Common myeloid progenitor, CD34-positive (primary cell): Measurements from ENCODE around the gene GATA6.
"Not testable (repeated sequence)": the region's sequence is repeated elsewhere in the genome, so short reads cannot be mapped to it uniquely, and the experiment has no call there.

Source experiments
- CTCF ChIA-PET: fragments of 350-600 bp; sonication (Branson Sonifier 250); formaldehyde crosslinking; loops from one replicate; lab custom pipeline; 2021; ENCODE audit warnings: antibody characterized with exemption; lab: Charles Lee
- POLR2A ChIA-PET: fragments of 350-600 bp; sonication (Branson Sonifier 250); formaldehyde crosslinking; loops from one replicate; lab custom pipeline; 2021; ENCODE audit warnings: antibody characterized with exemption; lab: Charles Lee
- DNase-seq, 3 donors: peaks; one replicate each; pipeline versions ENCODE4 v3.0.0 to v3.0.0-alpha.2; 2013
- H3K27ac ChIP-seq, 2 experiments: 1 replicate in 1 of 2; 2 replicates in 1 of 2; pipeline ENCODE4 v1.7.0; 2013; ENCODE audit warnings: inconsistent platforms in 2 of 2, low read length in 2 of 2, mild to moderate bottlenecking in 2 of 2, low read depth in 1 of 2, moderate library complexity in 1 of 2; ENCODE audit not compliant: severe bottlenecking in 2 of 2, insufficient read depth in 1 of 2, poor library complexity in 1 of 2
- H3K27me3 ChIP-seq, 5 experiments: replicated peaks in 2 of 5; 1 replicate in 3 of 5; 2 replicates in 2 of 5; pipeline versions ENCODE4 v1.6.1 to v1.7.0; 2013; ENCODE audit warnings: low read length in 4 of 5, mild to moderate bottlenecking in 2 of 5, moderate library complexity in 2 of 5, inconsistent platforms in 1 of 5; ENCODE audit not compliant: insufficient read depth in 5 of 5, control insufficient read depth in 4 of 5
- H3K36me3 ChIP-seq, 4 experiments: 1 replicate in 2 of 4; 2 replicates in 2 of 4; pipeline versions ENCODE4 v1.6.1 to v1.7.0; 2013; ENCODE audit warnings: low read length in 3 of 4, control low read depth in 1 of 4, mild to moderate bottlenecking in 1 of 4; ENCODE audit not compliant: control insufficient read depth in 4 of 4, insufficient read depth in 4 of 4
- H3K4me1 ChIP-seq, 4 experiments: 1 replicate in 3 of 4; 2 replicates in 1 of 4; pipeline versions ENCODE4 v1.6.1 to v1.7.1; 2013; ENCODE audit warnings: low read length in 3 of 4, mild to moderate bottlenecking in 3 of 4, control low read depth in 1 of 4, inconsistent platforms in 1 of 4, moderate library complexity in 1 of 4; ENCODE audit not compliant: control insufficient read depth in 4 of 4, insufficient read depth in 4 of 4; ENCODE audit errors: control extremely low read depth in 1 of 4
- H3K4me3 ChIP-seq, 7 experiments: 1 replicate in 4 of 7; 2 replicates in 3 of 7; pipeline versions ENCODE4 v1.5.1 to v1.7.0; 2013; ENCODE audit warnings: mild to moderate bottlenecking in 7 of 7, low read length in 6 of 7, moderate library complexity in 6 of 7, inconsistent platforms in 2 of 7, low read depth in 2 of 7, control low read depth in 1 of 7; ENCODE audit not compliant: insufficient read depth in 4 of 7, control insufficient read depth in 1 of 7; ENCODE audit errors: extremely low read depth in 1 of 7
- H3K9me3 ChIP-seq, 5 experiments: 1 replicate in 4 of 5; 2 replicates in 1 of 5; pipeline versions ENCODE4 v1.6.1 to v1.7.1; 2013; ENCODE audit warnings: low read length in 4 of 5, mild to moderate bottlenecking in 2 of 5, inconsistent platforms in 1 of 5, low read depth in 1 of 5, moderate library complexity in 1 of 5; ENCODE audit not compliant: control insufficient read depth in 4 of 5, insufficient read depth in 2 of 5; ENCODE audit errors: control extremely low read depth in 1 of 5
- WGBS: methylation state at CpG from one replicate; pipeline ENCODE4 v1.1.5; 2013; ENCODE audit not compliant: insufficient coverage; 5-methylcytosine and 5-hydroxymethylcytosine counted together

Gene GATA6

DNA sequence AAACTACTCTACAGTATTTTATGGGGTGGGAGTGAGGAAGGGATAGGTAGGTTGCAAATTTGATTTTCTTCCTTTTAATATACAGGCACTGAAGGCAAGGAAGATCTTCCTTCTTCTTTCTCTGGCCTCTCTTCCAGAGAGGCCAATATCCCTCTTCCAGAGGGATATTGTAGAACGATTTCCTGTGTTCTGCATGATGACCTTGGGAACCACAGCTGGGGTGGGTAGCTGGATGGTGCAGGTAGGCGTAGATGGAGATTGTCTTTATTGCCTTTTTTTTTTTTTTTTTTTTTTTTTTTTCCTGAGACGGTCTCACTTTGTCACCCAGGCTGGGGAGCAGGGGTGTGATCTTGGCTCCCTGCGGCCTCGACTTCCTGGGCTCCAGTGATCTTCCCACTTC, 49.4 kb downstream of the GATA6 start:
- Histone ChIP-seq H3K27ac (no peak overlapping the region), H3K4me3 (no peak overlapping the region), H3K4me1 (no peaks in the 10 kb centered on the region), H3K9me3 (no peaks in the 10 kb centered on the region), H3K36me3 (no peaks in the 10 kb centered on the region), H3K27me3 (peaks cover 0 to 13% (median 2%) of the 10 kb centered on the region in 5 experiments)
- ChIA-PET POLR2A (no interaction called here), CTCF (no interaction called here)
- WGBS: 60% methylated on average over 1 of the region's 5 CpGs
- no peak for DNase-seq

DNA sequence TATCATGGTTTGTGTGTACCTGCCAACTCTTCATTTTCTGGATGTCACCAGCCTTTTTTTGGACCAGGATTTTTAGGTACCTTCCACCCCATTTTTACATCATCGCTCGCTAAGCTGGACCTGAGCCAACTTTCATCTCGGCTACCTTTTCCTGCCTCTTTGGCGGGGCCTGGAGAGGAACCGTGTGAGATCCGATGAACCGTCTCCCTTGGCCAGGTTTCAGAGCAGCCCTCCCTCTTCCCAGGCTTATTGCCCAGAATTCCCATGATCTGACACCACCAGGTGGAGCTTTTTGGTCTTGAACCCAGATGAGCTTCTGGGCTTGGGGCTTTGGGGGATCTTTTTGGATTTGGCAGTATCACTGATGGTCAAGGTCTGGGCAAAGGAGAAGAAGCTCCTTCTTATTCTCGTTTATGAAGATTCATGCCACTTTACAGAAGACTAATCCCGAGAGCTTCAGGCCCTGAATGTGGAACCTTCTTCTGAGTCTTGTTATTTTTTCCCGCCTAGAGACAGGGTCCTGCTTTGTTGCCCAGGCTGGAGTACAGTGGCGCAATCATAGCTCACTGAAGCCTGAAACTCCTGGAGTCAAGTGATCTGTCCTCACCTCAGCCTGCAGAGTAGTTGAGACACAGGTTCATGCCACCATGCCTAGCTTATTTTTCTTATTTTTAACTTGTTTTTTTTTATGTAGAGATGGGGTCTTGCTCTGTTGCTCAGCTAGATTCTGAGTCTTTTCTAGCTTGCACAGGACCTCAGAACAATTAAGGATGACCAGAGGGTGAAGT, 50.4 kb downstream of the GATA6 start:
- peaks cover 0 to 13% (median 2%) of the 10 kb centered on the region in 5 experiments for H3K27me3 ChIP-seq
- CTCF ChIA-PET: interaction anchor here (1.4 kb wide), 1 partner anchor 11 kb away, joined by 4 read pairs; no protein-coding TSS in a partner anchor
- no peak for DNase-seq
- no peaks in the 10 kb centered on the region for H3K9me3 ChIP-seq
- H3K36me3 ChIP-seq: no peaks in the 10 kb centered on the region
- WGBS: 91% methylated on average over 11 of the region's 11 CpGs
- H3K4me1 ChIP-seq: no peaks in the 10 kb centered on the region
- POLR2A ChIA-PET: no interaction called here
- no peak overlapping the region for H3K4me3 ChIP-seq
- no peak overlapping the region for H3K27ac ChIP-seq

DNA sequence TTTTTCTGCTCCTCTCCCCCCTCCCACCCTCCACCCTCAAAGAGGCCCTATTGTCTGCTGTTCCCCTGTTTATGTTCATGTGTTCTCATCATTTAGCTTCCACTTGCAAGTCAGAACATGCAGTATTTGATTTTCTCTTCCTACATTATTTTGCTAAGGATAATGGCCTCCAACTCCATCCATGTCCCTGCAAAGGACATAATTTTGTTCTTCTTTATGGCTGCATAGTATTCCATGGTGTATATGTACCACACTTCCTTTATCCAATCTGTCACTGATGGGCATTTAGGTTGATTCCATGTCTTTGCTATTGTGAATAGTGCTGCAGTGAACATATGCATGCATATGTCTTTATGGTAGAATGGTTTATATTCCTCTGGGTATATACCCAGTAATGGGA, 51.2 kb downstream of the GATA6 start:
- H3K27ac ChIP-seq, H3K4me3 ChIP-seq, H3K36me3 ChIP-seq, POLR2A ChIA-PET, H3K9me3 ChIP-seq, DNase-seq, H3K4me1 ChIP-seq: not testable (repeated sequence)
- CTCF ChIA-PET: interaction anchor here (1.4 kb wide), 1 partner anchor 11 kb away, joined by 4 read pairs; no protein-coding TSS in a partner anchor
- peaks cover 0 to 13% (median 2%) of the 10 kb centered on the region in 5 experiments for H3K27me3 ChIP-seq

DNA sequence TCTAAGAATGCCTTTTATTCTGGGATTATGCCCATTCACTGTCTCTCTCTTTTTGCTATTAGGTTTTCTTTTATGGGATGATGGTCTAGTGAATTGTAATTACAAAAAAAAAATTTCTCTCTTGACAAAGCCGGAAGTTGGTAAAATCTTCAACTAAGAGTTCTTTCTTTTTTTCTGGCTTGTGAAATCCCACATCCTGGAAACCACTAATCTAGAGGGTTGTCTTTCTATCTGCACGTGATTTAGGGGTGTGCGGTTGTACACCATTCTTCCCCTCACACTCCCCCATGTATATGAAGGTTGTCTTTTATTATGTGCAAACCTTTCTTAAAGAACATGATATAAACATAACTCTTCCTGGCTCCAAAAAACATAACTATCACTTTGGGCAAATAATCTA, 52.0 kb downstream of the GATA6 start:
- no CpG with 5 or more reads among the region's 3 CpGs for WGBS
- H3K36me3 ChIP-seq: no peaks in the 10 kb centered on the region
- no peaks in the 10 kb centered on the region for H3K9me3 ChIP-seq
- peaks cover 0 to 11% (median 2%) of the 10 kb centered on the region in 5 experiments for H3K27me3 ChIP-seq
- ChIA-PET CTCF (no interaction called here), POLR2A (interaction anchor here (0.7 kb wide), 1 partner anchor 521 kb away, joined by 3 read pairs; no protein-coding TSS in a partner anchor)
- no peaks in the 10 kb centered on the region for H3K4me1 ChIP-seq
- no peak overlapping the region for H3K4me3 ChIP-seq
- H3K27ac ChIP-seq: no peak overlapping the region
- no peak for DNase-seq

DNA sequence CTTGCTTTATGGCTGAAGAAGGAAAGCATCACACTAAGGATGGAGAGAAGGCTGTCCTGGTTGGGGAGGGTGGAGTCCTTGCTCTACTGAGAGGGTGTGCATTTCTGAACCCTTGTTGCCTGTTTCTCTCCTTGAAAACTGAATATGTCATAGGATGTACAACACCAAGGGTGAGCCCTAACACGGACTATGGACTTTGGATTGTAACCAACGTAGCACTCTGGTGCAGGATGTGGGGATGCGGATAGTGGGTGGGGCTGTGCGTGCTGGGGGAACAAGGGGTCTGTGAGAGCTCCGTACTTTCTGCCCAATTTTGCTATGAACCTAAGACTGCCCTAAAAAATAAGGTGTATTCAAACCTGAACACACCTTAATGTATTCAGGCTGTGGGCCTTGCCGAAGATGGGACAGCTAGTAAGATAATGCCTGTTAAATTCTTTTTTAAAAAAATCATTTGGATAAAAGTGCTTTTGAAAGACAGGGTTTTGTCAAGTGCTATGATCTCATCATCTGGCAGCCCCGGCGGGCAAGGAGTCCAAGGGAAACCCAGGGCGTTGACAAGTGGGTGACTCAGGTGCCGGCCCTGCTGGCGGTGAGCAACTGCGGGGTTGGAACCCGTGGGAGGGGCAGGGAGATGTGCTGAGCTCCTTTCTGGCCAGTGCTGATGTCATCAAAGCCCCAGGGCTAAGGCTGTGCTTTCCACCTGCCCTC, 54.0 kb downstream of the GATA6 start:
- H3K4me1 ChIP-seq: no peaks in the 10 kb centered on the region
- no peak for DNase-seq
- no peak overlapping the region for H3K4me3 ChIP-seq
- H3K36me3 ChIP-seq: no peaks in the 10 kb centered on the region
- H3K27ac ChIP-seq: no peak overlapping the region
- ChIA-PET POLR2A (no interaction called here), CTCF (no interaction called here)
- 95% methylated on average over 7 of the region's 13 CpGs for WGBS
- no peaks in the 10 kb centered on the region for H3K9me3 ChIP-seq
- H3K27me3 ChIP-seq: peaks cover 0 to 8% (median 0%) of the 10 kb centered on the region in 5 experiments

DNA sequence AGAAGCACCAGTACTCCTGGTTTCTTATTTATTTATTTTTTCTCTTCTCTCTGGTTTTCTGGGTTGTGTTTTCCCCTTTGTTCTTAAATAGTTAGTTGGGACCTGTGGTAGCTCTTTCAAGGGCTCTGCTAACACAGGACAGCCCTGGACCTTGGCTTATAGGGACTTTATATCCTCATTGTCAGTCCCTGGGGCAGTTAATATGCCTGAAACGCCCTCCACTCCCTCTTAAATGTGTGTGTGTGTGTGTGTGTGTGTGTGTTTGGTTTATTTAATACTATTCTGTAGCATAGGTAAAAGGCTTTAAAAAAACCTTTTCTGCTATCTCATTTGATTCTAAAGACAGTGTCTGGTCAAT, 54.6 kb downstream of the GATA6 start:
- no CpG with 5 or more reads among the region's 1 CpG for WGBS
- no peaks in the 10 kb centered on the region for H3K4me1 ChIP-seq
- no peaks in the 10 kb centered on the region for H3K9me3 ChIP-seq
- ChIA-PET POLR2A (no interaction called here), CTCF (no interaction called here)
- no peaks in the 10 kb centered on the region for H3K36me3 ChIP-seq
- peaks cover 0 to 5% (median 0%) of the 10 kb centered on the region in 5 experiments for H3K27me3 ChIP-seq
- no peak overlapping the region for H3K4me3 ChIP-seq
- no peak for DNase-seq
- H3K27ac ChIP-seq: no peak overlapping the region

DNA sequence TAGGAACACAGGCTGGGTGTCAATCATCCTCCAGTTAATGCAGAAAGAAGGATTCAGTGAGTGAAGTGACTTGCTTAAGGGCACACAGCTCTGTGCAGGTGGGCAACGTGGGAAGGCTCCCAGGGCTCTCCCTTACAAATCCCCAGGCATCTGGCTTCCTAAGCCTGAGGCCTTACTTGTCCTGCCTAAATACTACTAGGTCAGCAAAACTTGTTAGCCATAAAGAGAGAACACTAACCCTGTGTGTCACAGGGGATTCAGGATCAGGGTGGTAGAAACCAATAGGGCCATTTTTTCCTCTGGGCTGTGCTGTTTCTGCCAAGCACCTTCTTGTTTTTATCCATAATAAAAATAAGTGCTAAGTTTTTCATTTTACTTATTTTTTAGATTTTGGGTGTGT, 55.0 kb downstream of the GATA6 start:
- POLR2A ChIA-PET: no interaction called here
- 67% methylated on average over 1 of the region's 1 CpG for WGBS
- no peak overlapping the region for H3K27ac ChIP-seq

More for the DNA sequence above, 55.0 kb downstream of the GATA6 start:
- no peak overlapping the region for H3K4me3 ChIP-seq
- no peak for DNase-seq
- no peaks in the 10 kb centered on the region for H3K36me3 ChIP-seq
- H3K9me3 ChIP-seq: no peaks in the 10 kb centered on the region
- CTCF ChIA-PET: no interaction called here
- no peaks in the 10 kb centered on the region for H3K4me1 ChIP-seq
- peaks cover 0 to 5% (median 0%) of the 10 kb centered on the region in 5 experiments for H3K27me3 ChIP-seq
